LHCN-M2 (cell line): ENCODE measurements around the gene SGSM2. TPM values are rescaled to one million over a fixed set of nuclear protein-coding genes. Genes with fewer than 3 reads are reported as not detected.
A peak's percentile ranks its signal among the peaks of the same experiment; 100 is the strongest.

Experiments
- DNase-seq: peaks from one replicate; pipeline ENCODE4 v3.0.0-alpha.2; 2012; ENCODE audit warnings: low read depth
- total RNA-seq: library from RNA; depleted of rRNA; stranded (reverse); fragments of >200 nt; gene quantifications from 2 replicates; pipeline ENCODE4 v1.2.3, GENCODE V29; 2014

Gene SGSM2
- total RNA-seq, 1 experiment from 2014 or later, result 36.1 TPM

DNA sequence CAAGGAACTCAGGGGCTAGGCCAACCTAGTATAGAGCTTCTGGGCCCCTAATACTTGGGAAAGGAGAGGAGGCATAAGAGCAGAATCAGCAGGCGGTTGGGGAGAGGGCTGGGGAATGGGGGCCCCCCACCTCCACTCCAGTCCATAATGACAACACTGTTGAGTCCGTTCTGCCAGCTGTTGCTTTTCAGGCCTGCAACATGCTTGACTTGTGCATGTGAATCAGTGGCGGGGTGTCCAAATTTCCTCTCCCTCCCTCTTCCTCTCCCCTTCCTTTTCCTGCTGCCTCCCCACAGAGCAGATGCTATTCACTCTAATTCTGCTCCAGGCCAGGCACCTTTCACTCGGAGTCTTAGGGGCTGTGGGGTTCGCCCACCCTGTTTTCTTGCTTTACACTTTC lies 31.7 kb downstream of the SGSM2 start:
- no peak for DNase-seq

DNA sequence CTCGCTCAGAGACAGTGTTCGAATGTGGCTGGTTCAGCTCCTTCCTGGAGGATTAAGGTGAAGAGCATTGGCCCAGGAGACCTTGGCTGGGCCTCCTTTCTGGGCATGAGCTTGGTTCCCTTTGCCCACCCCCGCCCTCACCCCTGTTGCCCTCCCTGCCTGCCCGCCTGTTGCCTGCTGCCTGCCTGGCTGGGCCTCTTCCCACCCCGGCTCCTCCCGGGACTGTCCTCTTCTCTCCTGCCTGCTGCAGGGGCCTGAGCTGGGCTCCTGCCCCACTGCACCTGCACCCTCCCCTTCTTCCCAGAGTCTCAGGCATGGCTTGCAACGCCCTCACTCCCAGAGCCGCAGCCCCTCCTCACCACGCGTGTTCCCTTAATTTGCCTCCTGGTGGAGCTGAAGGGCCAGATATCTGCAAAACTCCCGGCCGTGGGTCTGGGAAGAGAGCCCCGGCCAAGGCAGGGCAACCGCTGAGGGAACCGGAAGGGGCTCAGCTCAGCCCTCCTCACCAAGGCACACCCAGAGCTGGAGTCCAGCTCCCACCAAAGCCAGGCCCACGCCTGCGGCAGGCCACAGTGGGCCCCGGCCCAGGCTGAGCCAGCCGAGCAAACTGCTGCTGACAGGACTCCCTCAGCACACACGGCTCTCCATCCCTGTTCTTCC lies 32.4 kb downstream of the SGSM2 start:
- DNase-seq, result no peak

DNA sequence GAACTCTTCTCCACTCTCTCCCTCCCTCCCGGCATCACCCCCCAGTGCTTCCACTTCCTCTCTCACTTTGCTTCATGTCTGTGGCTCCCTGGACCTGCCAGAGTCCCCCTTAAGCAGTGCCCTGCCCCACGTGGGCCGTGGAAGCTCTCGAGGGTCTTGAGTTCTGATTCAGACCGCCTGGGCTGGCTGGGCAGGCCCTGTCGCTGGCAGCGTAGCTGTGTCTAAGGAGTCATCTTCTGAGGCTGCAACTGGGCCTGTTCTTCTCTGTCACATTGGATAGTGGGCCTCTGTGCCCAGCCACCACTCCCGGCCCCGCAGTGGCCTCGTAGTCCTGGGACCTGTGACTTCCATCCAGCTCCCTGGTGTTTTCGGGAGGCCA lies 32.9 kb downstream of the SGSM2 start:
- no peak for DNase-seq

DNA sequence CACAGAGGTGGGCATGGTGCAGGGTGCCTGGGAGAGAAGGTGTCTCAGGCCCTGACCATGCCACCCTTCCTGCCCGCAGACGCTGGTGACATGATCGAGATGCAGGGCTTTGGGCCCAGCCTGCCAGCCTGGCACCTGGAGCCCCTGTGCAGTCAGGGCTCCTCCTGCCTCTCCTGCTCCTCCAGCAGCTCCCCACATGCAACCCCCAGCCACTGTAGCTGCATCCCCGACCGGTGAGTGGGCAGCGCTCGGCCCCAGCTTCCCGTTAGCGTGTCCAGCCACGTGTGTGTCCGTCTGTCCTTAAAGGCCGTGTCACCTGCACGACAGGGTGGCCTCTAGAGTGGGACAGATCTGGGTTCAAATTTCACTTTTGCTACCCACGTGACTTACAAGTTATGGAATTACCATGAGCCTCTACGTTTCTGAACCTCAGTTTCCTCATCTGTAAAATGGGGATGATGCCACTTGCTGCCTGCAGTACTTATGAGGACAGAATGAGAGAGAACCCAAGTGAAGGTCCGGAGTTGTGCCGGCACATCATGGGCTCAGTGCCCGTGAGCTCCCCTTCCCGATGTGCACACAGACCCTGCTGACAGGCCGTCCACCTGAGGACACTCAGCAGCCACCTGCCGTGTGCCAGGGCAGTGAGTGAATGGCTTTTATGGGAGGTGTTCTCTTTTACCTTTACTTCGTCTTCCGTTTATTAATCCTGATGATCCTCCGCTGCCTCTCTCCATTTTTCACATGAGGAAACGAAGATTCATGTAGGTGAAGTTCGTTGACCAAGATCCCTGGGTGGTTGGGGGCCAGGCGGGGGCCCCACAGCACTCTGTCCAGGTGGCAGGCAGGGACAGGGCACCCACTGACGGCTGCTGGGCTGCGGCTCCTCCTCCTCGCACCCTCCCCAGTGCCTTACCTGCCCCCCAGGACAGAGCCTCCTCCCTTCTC lies 34.2 kb downstream of the SGSM2 start:
- DNase-seq, result no peak

DNA sequence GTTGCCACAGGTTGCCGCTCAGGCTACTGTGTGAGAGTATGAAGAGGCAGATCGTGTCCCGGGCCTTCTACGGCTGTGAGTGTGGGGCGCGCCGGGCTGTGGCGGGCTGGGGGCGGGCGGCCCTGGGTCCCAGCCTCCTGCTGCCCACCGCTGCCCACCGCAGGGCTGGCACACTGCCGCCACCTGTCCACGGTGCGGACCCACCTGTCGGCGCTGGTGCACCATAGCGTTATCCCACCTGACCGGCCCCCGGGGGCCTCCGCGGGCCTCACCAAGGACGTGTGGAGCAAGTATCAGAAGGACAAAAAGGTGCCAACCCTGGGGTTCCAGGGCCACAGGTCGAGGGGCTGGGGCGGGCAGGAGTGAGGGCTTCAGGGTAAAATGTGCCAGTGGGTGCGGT lies 34.9 kb downstream of the SGSM2 start:
- DNase-seq, result no peak

DNA sequence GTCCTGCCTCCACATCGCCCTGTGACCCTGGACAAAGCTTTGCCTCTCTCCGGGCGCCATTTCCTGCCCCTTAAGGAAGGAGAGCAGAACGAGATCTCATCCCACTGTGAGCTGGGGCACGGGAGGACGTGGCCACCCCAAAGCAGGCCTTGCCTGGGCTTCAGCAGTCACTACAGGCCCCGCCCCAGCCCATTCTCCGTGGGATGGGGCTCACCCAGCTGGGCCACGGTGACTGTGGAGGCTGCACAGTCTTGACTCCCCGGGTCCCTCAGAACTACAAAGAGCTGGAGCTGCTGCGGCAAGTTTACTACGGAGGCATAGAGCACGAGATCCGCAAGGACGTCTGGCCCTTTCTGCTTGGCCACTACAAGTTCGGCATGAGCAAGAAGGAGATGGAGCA lies 35.4 kb downstream of the SGSM2 start:
- no peak for DNase-seq

DNA sequence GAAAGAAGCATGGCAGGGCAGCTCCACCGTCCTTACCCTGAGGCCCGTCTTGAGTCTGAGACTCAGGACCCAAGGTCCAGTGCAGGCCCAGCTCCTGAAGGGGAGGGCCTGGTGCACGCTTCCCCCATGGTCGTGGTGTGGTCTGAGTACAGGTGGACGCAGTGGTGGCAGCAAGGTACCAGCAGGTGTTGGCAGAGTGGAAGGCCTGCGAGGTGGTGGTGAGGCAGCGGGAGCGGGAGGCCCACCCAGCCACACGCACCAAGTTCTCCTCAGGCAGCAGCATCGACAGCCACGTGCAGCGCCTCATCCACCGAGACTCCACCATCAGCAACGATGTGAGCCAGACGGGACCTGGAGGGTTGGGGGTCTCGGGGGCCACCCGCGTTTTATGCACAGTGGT lies 35.9 kb downstream of the SGSM2 start:
- DNase-seq, result no peak

DNA sequence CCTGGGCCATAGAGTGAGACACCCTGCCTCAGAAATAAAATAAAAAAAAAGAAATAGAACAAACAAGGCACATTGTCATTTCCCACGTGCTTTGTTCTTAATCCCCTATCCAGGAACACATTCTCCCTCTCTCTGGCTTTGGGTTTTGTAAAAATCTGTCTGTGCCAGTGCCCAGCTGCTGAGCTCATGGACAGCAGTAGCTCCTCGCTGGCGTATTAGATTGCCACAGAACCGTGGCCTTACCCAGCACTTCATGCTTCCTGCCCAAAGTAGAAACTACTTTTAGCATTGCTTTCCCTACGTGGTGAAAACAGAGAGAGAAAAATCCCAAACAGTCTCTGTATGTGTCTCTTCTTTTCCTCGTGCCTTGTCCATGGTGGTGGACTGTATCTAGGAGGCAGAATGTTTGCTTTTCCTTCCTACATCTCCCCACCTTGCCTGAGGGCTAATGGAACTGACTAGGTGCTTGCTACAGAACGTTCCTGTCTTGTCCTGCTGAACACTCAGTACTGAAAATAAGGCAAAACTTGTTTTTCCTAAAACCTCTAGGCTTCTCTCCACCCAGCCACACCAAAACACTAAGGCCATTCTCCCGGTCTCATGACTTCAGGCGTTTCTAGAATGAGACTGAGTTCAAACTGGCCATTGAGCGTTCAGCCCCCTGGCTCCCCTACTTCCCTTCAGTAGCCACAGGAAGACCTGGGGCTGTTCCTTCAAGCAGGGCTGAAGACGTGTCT lies 37.4 kb downstream of the SGSM2 start:
- peak; percentile 3 for DNase-seq

DNA sequence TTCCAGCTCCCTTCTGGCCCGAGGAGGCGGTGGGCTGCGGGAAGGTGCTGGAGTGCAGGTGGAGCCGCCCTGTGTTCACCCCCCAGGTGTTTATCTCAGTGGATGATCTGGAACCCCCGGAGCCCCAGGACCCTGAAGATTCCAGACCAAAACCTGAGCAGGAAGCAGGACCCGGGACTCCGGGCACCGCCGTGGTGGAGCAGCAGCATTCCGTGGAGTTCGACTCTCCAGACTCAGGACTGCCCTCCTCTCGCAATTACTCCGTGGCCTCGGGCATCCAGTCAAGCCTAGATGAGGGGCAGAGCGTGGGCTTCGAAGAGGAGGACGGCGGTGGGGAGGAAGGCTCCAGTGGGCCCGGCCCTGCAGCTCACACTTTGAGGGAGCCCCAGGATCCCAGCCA lies 38.1 kb downstream of the SGSM2 start:
- no peak for DNase-seq

DNA sequence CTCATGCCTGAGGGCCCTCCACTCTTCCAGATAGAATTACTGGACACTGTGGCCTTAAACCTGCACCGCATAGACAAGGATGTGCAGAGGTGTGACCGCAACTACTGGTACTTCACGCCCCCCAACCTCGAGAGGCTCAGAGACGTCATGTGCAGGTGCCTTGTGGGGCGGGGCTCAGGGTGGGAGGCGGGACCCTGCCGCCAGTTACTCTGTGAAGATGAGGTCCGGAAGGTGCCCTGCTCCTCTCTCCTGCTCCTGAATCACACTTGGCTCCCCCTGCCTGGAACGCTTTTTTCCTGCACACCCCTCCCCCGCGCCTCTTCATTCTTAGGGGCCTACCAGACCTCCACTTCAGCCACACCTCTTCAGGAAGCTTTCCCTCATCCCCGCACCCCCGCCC lies 38.8 kb downstream of the SGSM2 start:
- no peak for DNase-seq

DNA sequence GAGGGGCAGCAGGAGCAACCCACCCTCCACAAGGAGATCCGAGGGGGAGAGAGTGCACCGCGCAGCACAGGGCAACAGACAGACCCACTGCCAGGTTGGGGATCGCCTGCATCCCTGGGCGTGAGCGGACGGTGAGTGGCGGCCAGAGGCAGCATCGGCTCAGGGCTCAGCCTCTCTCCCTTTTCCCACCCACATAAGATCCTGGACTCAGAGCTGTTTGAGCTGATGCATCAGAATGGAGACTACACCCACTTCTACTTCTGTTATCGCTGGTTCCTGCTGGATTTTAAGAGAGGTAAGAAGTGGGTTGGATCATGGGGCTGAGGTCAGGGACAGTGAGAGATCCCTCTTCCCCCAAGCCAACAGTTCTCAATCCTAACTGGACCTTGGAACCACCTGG lies 40.4 kb downstream of the SGSM2 start:
- no peak for DNase-seq

DNA sequence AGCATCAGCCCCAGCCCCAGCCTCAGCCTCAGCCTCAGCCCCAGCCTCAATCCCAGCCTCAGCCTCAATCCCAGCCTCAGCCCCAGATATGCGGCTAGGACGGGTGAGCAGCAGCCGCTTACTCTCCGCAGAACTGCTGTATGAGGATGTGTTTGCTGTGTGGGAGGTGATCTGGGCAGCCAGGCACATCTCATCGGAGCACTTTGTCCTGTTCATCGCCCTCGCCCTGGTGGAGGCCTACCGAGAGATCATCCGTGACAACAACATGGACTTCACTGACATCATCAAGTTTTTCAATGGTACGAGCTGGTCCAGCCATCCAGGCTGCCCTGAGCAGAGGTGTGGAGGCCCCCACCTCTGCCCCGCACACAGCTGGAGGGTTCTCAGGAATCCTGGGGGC lies 41.6 kb downstream of the SGSM2 start:
- DNase-seq, result no peak

DNA sequence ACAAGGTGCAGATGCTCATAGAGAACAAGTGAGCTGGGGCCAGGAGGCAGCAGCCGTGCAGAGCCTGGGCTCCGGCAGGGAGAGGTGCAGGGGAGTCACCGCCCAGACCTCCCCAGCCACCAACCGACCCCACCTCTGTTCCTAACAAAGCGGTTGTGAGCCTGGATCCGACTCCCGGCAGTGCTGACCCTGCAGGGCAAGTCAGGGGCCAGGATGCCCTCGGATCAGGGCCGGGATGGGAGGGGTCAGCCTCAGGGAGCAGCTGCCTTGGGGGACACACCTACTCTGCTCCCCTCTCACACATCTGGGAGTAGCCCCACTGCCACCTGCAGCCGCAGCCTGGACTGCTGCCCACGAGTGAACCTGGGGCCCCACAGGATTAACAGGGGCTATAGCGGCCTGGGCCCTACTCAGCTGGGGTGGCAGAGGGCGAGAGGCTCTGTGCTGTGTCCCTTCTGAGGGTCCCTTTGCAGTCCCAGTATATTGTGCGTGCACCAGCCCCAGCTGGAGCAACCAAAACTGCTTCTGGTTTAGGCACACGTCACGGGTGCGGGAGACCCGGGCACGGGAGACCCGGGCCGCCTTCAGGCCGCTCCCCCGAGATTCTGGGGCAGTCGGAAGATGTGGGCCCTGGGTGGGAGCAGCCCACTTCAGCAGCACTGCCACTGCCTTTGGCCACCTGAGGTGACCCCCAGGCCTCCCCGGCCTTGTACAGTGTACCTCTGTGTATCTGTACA lies 42.4 kb downstream of the SGSM2 start:
- DNase-seq, result no peak

DNA sequence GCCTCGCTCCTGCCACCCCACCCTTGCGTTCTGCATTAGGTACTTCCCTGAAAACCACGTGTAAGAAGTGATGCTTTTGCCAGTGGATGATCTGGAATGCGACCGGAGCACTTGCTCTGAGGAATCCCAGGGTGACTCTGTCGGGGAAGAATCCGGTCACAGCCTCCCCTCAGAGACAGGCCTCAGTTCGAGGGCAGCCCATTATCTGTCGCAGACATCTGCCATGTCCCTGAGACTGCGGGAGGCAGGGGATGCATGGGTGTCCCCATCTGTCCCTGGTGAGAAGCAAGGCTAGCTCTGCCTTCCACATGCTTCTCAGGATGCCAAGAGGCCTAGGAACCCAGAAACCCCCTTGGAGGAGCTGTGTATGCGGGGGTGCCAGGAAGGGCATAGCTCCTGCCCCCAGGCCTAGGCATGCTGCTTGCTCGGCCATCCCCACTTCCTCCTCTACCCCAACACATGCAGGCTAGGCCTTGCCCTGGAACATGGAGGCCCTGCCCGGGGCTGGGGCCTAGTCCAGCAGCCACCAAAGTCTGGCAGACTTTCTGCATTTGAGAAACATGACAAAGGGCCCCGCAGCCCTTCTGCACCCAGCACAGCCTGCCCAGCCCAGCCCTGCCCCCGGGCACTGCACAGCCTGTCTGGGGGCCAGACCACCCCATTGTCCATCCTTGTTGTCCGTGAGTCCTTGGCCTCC lies 43.1 kb downstream of the SGSM2 start:
- DNase-seq, result no peak

DNA sequence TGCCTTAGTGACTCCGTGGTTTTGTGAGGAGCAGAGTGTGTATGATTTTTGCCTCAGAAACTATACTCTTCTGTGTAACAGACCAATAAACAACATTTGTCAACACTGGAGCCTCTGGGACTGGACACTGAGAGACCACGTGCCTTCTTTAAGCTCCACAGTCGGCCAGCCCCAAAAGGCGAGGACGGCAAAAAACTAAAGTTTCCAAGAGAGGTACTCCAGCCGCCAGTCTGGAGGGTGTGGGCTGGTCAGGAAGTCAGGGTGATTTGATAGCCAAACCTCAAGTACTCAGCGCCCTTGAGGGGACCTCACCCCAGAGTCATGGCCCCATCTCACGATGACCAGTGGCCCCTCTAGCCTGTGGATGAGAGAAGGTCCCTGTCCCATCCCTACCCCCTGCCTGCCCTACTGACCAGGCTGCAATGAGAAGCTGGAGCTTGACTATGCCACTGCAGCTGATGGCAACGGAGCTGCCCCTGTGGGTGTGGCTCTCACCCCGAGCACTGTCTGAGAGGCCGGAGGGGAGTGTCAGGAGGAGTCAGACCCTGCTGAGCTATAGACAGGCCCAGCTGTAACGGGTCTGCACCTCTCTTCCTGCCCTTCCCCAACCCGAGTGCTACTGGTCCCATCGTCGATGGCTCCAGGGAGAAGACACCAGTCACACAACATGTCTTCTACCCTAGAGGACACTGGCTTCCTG lies 43.8 kb downstream of the SGSM2 start:
- no peak for DNase-seq

DNA sequence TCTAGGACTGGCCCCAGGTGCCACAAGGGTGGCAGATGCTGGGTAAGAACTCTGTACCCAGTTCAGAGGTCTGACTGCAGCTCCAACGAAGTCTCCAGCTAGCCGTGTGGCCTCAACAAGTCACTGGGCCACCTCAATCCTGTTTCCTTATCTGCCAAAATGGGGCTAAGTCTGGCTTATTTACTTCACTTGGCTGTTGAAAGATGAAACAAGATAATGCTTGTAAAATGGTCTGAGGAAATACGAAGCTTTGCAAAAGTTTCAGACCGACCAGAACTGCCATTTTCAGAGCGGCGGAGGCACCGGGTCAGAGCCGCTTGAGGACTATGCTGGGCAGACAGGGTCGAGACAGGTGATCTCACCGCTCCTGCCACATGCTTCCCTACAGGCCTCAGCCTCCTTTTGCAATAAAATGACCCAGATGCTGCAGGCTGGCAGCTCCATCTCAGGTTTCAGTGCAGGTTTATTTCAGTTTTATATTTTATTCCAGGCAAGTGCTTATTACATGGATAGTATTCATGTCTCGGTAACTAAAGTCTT lies 46.4 kb downstream of the SGSM2 start:
- DNase-seq, result no peak

DNA sequence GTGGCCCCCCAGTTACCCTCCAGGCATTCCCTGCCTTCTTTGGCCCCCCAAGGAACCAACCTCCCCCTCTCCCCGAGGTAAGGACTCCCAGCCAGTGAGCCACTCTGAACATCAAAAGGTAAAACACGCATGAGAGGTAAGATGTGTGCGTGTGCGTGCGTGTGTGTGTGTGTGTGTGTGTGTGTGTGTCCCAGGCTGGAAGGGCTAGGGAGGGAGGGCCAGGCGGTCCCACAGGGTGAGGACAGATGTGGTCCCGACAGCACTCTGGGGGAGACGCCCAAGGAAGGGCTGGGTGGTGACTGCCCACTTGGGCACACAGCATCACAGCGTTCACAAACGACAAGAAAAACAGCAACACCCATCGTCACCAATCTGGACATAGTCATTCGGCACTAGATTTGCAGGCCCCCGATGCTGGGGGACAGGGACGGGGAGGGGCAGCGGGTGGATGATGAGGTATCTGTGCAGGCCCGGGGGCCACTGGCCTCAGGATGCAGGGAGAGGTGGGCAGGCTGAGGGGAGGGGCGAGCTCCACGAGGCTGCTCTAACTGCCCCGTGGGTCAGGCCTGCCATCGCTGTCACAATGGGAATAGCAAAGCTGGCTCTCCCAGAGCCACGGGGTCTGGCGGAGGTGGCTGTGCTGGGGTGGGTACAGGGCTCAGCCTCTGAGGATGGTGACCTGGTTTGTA lies 47.3 kb downstream of the SGSM2 start:
- no peak for DNase-seq

DNA sequence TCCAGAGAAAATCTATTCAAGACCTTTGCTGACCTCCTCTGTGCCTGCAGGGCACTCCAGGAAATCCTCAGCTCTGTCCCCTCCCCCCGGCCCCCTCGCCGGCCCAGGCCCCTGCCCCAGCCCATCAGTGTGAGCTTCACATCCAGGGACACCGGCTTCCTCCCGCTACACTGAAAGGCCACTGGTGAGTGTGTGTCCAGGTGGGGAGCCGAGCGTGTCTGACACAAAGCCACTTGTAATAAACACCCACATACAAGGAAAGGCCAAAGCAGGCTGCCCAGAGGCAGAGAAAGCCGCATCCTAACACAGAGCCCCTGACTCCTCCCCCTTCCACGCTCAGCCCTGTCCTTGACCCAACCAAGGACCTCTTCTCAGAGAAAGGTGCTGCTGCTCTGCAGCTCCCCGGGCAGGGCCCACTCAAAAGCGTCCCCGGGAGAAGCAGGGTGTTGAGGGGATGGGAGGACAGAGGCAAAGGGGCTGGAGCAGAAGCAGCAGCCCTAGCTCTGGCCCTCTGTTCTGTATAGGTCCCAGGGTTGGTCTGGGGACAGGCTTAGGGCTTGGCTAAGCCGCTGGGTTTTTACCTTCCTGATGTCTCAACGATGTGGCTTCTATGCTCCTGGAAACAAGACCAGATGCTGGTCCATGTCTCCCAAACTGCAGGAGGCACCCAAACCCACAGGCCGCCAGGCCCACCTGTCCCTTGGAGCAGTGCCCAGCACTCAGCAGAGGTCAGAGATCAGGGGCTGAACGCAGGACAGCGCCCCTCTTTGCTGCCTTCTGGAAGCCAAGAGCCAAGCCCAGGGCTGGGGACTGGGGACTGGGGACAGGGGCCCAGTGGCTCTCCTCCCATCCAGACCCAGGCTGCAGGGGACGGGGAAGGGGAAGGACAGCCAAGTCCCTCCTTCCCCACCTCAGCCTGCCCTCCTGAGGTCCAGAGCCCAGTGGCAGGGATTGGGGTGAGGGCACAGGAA lies 48.2 kb downstream of the SGSM2 start:
- DNase-seq, result no peak
